HCT116 (cell line): ENCODE data around the gene LPAR3. TPM values are rescaled to one million over a fixed set of nuclear protein-coding genes. Genes with fewer than 3 reads are reported as not detected.

Experiments
- ATAC-seq: fragments of 200-7000 bp; cut with Tn5 transposase; 2 replicates; pipeline ENCODE4 v1.9.1; 2020; ENCODE audit warnings: mild to moderate bottlenecking, moderate library complexity
- BruUV-seq: library from RNA; stranded (reverse); fragments of 400-500 nt; replicated peaks from 2 replicates; lab custom pipeline; 2021; lab: Mats Ljungman, UMichigan
- CTCF ChIA-PET: fragments of 300-600 bp; sonication (Branson Sonifier 250); formaldehyde crosslinking; loops from one replicate; lab custom pipeline; 2021; ENCODE audit warnings: antibody characterized with exemption; lab: Charles Lee
- POLR2A ChIA-PET: fragments of 300-600, 350-600 bp; sonication (Branson Sonifier 250); formaldehyde crosslinking; loops from one replicate; lab custom pipeline; 2021; ENCODE audit warnings: antibody characterized with exemption; lab: Charles Lee
- RAD21 ChIA-PET, 2 experiments: fragments of 300-600 bp; sonication (Branson Sonifier 250); formaldehyde crosslinking; loops; one replicate each; lab custom pipeline; 2023; ENCODE audit warnings: low total read pairs in 2 of 2; ENCODE audit not compliant: uncharacterized antibody in 2 of 2, unreplicated experiment in 2 of 2, low non-redundant PET in 1 of 2; lab: Charles Lee
- DNase-seq: peaks from one replicate; pipeline ENCODE4 v3.0.0-alpha.2; 2010; ENCODE audit warnings: low read depth, low spot score
- H2AFZ ChIP-seq: fragments of 200-600 bp; shearing (Covaris generic), sonication (generic); 2 replicates; pipeline ENCODE4 v1.6.1; 2017; ENCODE audit warnings: low read depth, mixed run types, mixed read lengths, antibody characterized with exemption, low read length; ENCODE audit not compliant: poor library complexity, severe bottlenecking
- H3K27ac ChIP-seq: 2 replicates; pipeline ENCODE4 v1.5.1; 2012; ENCODE audit warnings: low read depth, low read length
- H3K27me3 ChIP-seq: fragments of 200-600 bp; sonication (generic); 2 replicates; pipeline ENCODE4 v1.6.1; 2016; ENCODE audit warnings: mixed run types, low read length, mixed read lengths; ENCODE audit not compliant: insufficient read depth
- H3K36me3 ChIP-seq, 2 experiments: fragments of 200-500 bp in 1 of 2; fragments of 200-600 bp in 1 of 2; sonication (Bioruptor generic) in 1 of 2; sonication (generic) in 1 of 2; 2 replicates each; pipeline versions ENCODE4 v1.5.1 to v1.6.1; 2014 to 2016; ENCODE audit warnings: low read length in 2 of 2, inconsistent platforms in 1 of 2, mixed read lengths in 1 of 2, mixed run types in 1 of 2; ENCODE audit not compliant: insufficient read depth in 2 of 2, control insufficient read depth in 1 of 2
- H3K4me1 ChIP-seq, 2 experiments: fragments of 200-600 bp in 1 of 2; sonication (generic) in 1 of 2; 2 replicates each; pipeline versions ENCODE4 v1.5.1 to v1.6.1; 2012 to 2017; ENCODE audit warnings: low read length in 2 of 2, inconsistent platforms in 1 of 2, mild to moderate bottlenecking in 1 of 2, mixed read lengths in 1 of 2, mixed run types in 1 of 2, moderate library complexity in 1 of 2; ENCODE audit not compliant: insufficient read depth in 2 of 2, control insufficient read depth in 1 of 2
- H3K4me2 ChIP-seq: fragments of 200-600 bp; sonication (generic); 2 replicates; pipeline ENCODE4 v1.6.1; 2017; ENCODE audit warnings: mixed run types, low read length, mixed read lengths
- H3K4me3 ChIP-seq, 2 experiments: fragments of 200-600 bp in 1 of 2; sonication (generic) in 1 of 2; replicated peaks in 1 of 2; 2 replicates each; pipeline ENCODE4 v1.5.1; 2011 to 2016; ENCODE audit warnings: low read length in 2 of 2, control low read depth in 1 of 2, low read depth in 1 of 2, mild to moderate bottlenecking in 1 of 2, mixed read lengths in 1 of 2, mixed run types in 1 of 2
- H3K79me2 ChIP-seq: fragments of 200-600 bp; sonication (generic); 2 replicates; pipeline ENCODE4 v1.6.1; 2017; ENCODE audit warnings: mild to moderate bottlenecking, mixed run types, low read length, moderate library complexity, mixed read lengths; ENCODE audit not compliant: insufficient read depth
- H3K9ac ChIP-seq: fragments of 200-600 bp; sonication (generic); 2 replicates; pipeline ENCODE4 v1.6.1; 2016; ENCODE audit warnings: low read length, mixed read lengths
- H3K9me2 ChIP-seq: fragments of 200-600 bp; sonication (generic), shearing (Covaris generic); 2 replicates; pipeline ENCODE4 v1.6.1; 2017; ENCODE audit warnings: mixed run types, mild to moderate bottlenecking, moderate library complexity; ENCODE audit not compliant: insufficient read depth
- H3K9me3 ChIP-seq, 2 experiments: fragments of 200-500 bp in 1 of 2; fragments of 200-600 bp in 1 of 2; sonication (Bioruptor generic) in 1 of 2; sonication (generic) in 1 of 2; 2 replicates each; pipeline ENCODE4 v1.6.1; 2014 to 2017; ENCODE audit warnings: low read length in 2 of 2, mixed read lengths in 2 of 2, inconsistent platforms in 1 of 2, low read depth in 1 of 2, mild to moderate bottlenecking in 1 of 2, mixed run types in 1 of 2, moderate library complexity in 1 of 2; ENCODE audit not compliant: control insufficient read depth in 1 of 2, insufficient read depth in 1 of 2
- H4K20me1 ChIP-seq: fragments of 200-600 bp; sonication (generic), shearing (Covaris generic); 2 replicates; pipeline ENCODE4 v1.6.1; 2017; ENCODE audit warnings: mixed run types, mild to moderate bottlenecking, moderate library complexity; ENCODE audit not compliant: insufficient read depth
- ATF3 ChIP-seq: IDR thresholded peaks from 2 replicates; pipeline ENCODE4 v1.6.1; 2012
- CEBPB ChIP-seq: IDR thresholded peaks from 2 replicates; pipeline ENCODE4 v1.6.1; 2012; ENCODE audit warnings: low read depth
- EZH2 ChIP-seq: fragments of 200-600 bp; sonication (generic); IDR thresholded peaks from 2 replicates; pipeline ENCODE4 v1.6.1; 2017; ENCODE audit warnings: antibody characterized with exemption, mixed run types
- FOSL1 ChIP-seq: IDR thresholded peaks from 2 replicates; pipeline ENCODE4 v1.6.1; 2012; ENCODE audit warnings: low read depth
- MAX ChIP-seq: IDR thresholded peaks from 2 replicates; pipeline ENCODE4 v1.6.1; 2012
- POLR2AphosphoS5 ChIP-seq: IDR thresholded peaks from 2 replicates; pipeline ENCODE4 v1.6.1; 2011; ENCODE audit warnings: mild to moderate bottlenecking, low read depth, low read length, moderate library complexity
- REST ChIP-seq: IDR thresholded peaks from 2 replicates; pipeline ENCODE4 v1.6.1; 2012; ENCODE audit warnings: low read depth
- SIN3A ChIP-seq: IDR thresholded peaks from 2 replicates; pipeline ENCODE4 v1.6.1; 2012; ENCODE audit warnings: low read depth
- ZFX ChIP-seq: fragments of 450-650 bp; IDR thresholded peaks from 2 replicates; pipeline ENCODE4 v1.6.1; 2017
- ZNF274 ChIP-seq: fragments of 200-500 bp; sonication (Bioruptor generic); IDR thresholded peaks from 2 replicates; pipeline ENCODE4 v1.6.1; 2014; ENCODE audit warnings: mild to moderate bottlenecking, low read depth, low read length, inconsistent platforms
- intact Hi-C: fragments of 100-400 bp; cut with micrococcal nuclease; formaldehyde crosslinking; loops from 2 replicates; pipeline ENCODE4 v1.10.0; 2022
- total RNA-seq: library from RNA; stranded (reverse); gene quantifications from one replicate; pipeline ENCODE4 v1.2.1, GENCODE V29; 2021; ENCODE audit not compliant: unreplicated experiment

The LPAR3 gene
- total RNA-seq, 1 experiment from 2014 or later = 27.2 TPM

- POLR2A ChIA-PET = no interaction called here
- Histone ChIP-seq H2AFZ (no peak overlapping the region), H3K27me3 (no peaks in the 10 kb centered on the region), H3K36me3 (no peaks in the 10 kb centered on the region), H3K4me1 (no peaks in the 10 kb centered on the region), H3K4me2 (no peak overlapping the region), H3K9me3 (no peaks in the 10 kb centered on the region), H3K27ac (no peak overlapping the region), H3K4me3 (no peak overlapping the region), H4K20me1 (no peaks in the 10 kb centered on the region), H3K9ac (no peak overlapping the region), H3K79me2 (no peaks in the 10 kb centered on the region), H3K9me2 (no peaks in the 10 kb centered on the region)
- BruUV-seq = no TSS peak
- CTCF ChIA-PET = interaction anchor here (1.1 kb wide), 1 partner anchor 22 kb away, joined by 5 read pairs; no protein-coding TSS in a partner anchor
- TF ChIP-seq EZH2 (no peak), POLR2AphosphoS5 (no peak), ZFX (no peak), REST (no peak), SIN3A (no peak)
- intact Hi-C loops = no loop called here
- DNase-seq (no peak), ATAC-seq (no peak)
- RAD21 ChIA-PET = no interaction called here
These were observed 30.3 kb upstream of the LPAR3 start for GRCh38 chr1:84923317-84923716.

- TF ChIP-seq ATF3 (no peak), CEBPB (no peak), FOSL1 (no peak), ZNF274 (no peak), MAX (no peak), SIN3A (no peak)
- no peak for ATAC-seq
- H4K20me1 ChIP-seq = no peaks in the 10 kb centered on the region
- ChIA-PET POLR2A (no interaction called here), RAD21 (no interaction called here), CTCF (no interaction called here)
- no peak overlapping the region for H2AFZ ChIP-seq
- H3K27me3 ChIP-seq = no peaks in the 10 kb centered on the region
- no TSS peak for BruUV-seq
- DNase-seq = no peak
- no peaks in the 10 kb centered on the region for H3K79me2 ChIP-seq
- H3K4me2 ChIP-seq = no peak overlapping the region
- no peak overlapping the region for H3K9ac ChIP-seq
- no peak overlapping the region for H3K4me3 ChIP-seq
- no peak overlapping the region for H3K27ac ChIP-seq
- no peaks in the 10 kb centered on the region for H3K36me3 ChIP-seq
- no peaks in the 10 kb centered on the region for H3K4me1 ChIP-seq
- H3K9me2 ChIP-seq = no peaks in the 10 kb centered on the region
- intact Hi-C loops = no loop called here
- H3K9me3 ChIP-seq = no peaks in the 10 kb centered on the region
These were observed 27.2 kb upstream of the LPAR3 start for GRCh38 chr1:84920159-84920558.
